ENCODE data around the gene BRPF3.

Gene BRPF3

GRCh38 chr6:36280983-36281382 lies 84.4 kb downstream of the BRPF3 start:
- H3K9me2 ChIP-seq (ENCODE audit: low read depth, low read length) = no peaks in the 10 kb centered on the region
- H3K4me2 ChIP-seq (ENCODE audit: low read length) = no peak overlapping the region
- H3K36me3 ChIP-seq (ENCODE audit: insufficient read depth, low read length) = no peaks in the 10 kb centered on the region
- H3K27ac ChIP-seq (ENCODE audit: low read depth, low read length, poor library complexity, severe bottlenecking) = no peak overlapping the region
- no peaks in the 10 kb centered on the region for H3F3A ChIP-seq (ENCODE audit: insufficient read depth, low read length)
- H3K9me3 ChIP-seq (ENCODE audit: low read length) = no peaks in the 10 kb centered on the region
- H3K27me3 ChIP-seq (ENCODE audit: insufficient read depth, low read length) = peaks cover 7% of the 10 kb centered on the region; the same call in 1 of the 2 replicates
- H3K9ac ChIP-seq (ENCODE audit: low read length) = no peak overlapping the region
- no peak overlapping the region for H2AFZ ChIP-seq (ENCODE audit: low read length)
- no peak overlapping the region for H3K4me3 ChIP-seq (ENCODE audit: low read depth, low read length, poor library complexity, severe bottlenecking)
- H3K79me2 ChIP-seq (ENCODE audit: insufficient read depth, low read length) = no peaks in the 10 kb centered on the region
- TF ChIP-seq CTCF (IDR thresholded peaks at IDR 0.05; ENCODE audit: low read length) (no peak), EZH2 (IDR thresholded peaks at IDR 0.05; ENCODE audit: borderline replicate concordance, low read length) (no peak)
- H4K20me1 ChIP-seq (ENCODE audit: insufficient read depth, low read length) = no peaks in the 10 kb centered on the region
- no peaks in the 10 kb centered on the region for H3K4me1 ChIP-seq (ENCODE audit: insufficient read depth, low read length, severe bottlenecking)
